GM12873 (cell line): Measurements from ENCODE around the gene SMOC2.

Source experiments
- TF ChIP-seq, protein P1 (sequence below): IDR thresholded peaks from 2 replicates; pipeline ENCODE4 v1.5.1; 2012; ENCODE audit warnings: low read depth, mild to moderate bottlenecking, moderate library complexity, low read length, control low read depth; ENCODE audit not compliant: insufficient read depth; ENCODE audit errors: missing control alignments

Gene SMOC2

DNA sequence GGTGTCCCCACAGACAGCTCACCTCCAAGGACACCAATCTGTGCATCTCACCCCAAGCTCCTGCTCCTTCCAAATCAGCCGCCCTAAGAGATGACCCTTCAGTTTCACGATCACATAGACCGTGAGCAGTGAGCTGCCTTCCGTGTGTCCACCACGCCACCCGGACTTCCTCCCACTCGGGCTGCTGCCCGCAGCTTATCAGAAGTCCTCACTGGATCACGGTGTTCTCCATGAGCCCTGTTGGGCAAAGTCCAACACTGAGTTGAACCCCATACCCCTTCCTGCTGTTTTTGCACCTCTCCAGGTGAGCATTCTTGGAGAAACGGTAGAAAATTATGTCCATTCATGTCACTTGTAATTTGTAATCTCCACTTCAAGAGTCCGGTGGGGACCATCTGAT is 234.4 kb downstream of the SMOC2 start:
- TF ChIP-seq, protein P1, sequence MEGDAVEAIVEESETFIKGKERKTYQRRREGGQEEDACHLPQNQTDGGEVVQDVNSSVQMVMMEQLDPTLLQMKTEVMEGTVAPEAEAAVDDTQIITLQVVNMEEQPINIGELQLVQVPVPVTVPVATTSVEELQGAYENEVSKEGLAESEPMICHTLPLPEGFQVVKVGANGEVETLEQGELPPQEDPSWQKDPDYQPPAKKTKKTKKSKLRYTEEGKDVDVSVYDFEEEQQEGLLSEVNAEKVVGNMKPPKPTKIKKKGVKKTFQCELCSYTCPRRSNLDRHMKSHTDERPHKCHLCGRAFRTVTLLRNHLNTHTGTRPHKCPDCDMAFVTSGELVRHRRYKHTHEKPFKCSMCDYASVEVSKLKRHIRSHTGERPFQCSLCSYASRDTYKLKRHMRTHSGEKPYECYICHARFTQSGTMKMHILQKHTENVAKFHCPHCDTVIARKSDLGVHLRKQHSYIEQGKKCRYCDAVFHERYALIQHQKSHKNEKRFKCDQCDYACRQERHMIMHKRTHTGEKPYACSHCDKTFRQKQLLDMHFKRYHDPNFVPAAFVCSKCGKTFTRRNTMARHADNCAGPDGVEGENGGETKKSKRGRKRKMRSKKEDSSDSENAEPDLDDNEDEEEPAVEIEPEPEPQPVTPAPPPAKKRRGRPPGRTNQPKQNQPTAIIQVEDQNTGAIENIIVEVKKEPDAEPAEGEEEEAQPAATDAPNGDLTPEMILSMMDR, result no peak

DNA sequence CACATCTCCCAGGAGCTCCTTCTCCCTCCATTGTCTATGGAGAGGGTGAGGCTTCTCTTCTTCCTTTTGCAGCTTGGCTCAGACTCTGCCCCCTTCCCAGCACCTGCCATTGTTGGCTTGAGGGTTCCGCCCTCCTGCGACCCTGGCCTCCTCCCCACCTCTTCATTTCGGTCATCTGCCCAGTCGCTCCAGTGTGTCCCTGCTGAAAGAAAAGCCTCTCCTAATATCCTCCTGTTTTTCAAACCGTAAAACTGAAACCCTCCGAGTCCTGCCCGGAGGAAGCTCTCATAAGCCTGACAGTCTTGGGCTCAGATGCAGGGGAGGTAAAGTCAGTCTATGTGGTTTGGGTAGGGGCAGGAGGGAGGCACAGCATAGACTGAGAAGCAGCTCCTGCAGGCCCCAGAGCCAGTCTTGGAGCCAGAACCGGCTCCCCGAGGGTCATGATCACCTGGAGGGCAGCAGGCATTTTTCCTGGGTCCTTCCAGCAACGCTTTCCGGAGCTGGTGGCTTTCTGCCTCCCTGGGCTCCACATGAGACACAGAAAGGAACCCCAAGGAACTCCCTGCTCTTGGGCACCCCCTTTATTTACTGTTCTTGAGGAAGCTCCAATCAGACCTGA is 235.1 kb downstream of the SMOC2 start:
- TF ChIP-seq, protein P1, result no peak

DNA sequence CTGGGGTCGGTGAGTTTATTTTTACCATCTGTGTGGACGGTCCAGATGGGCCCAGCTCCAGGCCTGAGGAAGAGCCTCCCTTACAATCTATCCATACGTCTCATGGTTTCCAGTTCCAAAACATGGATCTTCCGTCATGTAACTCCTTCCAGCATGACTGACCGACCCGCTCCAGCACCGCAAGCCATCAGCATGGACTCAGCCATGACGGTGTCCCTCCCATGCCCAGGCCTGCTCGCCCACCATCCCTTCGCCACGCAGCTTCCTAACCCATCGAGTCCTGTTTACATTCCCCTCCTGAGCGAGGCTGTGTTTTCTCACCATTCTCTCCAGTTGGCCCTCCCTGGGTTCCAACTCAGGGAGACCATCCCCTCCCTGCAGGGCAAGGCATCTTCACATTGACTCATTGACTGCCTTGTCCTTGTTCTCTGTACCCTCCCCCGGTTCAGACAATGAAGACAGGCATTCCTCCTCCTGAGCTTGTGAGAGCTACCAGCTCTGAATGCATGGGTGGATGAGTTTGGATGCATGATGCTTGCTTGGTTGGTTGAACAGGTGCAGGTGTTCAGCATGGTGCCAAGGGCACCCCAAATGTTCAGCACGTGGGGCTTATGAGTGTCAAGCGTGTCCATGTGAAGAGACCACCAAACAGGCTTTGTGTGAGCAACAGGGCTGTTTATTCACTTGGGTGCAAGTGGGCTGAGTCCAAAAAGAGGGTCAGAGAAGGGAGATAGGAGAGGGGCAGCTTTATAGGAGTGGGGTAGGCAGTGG is 235.8 kb downstream of the SMOC2 start:
- TF ChIP-seq, protein P1, result no peak

DNA sequence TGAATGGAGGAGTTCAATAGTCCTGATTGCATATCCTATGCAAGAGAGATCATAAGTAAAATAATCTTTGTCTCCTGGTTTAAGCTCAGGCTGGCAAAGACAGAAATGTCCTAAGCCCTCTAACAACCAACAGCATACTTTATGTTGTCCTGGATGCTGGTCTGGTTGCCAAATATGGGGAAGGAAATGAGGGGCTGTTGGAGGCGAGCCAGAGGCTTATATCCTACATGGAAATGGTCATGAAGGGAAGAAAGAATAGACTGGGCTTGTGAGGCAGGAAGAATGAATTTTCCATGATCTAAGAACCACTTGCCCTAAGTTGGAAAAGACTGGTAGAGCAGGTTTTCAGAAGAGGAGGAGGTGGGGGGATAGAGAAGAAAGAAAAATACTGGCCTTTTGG is 237.1 kb downstream of the SMOC2 start:
- TF ChIP-seq, protein P1, result no peak

DNA sequence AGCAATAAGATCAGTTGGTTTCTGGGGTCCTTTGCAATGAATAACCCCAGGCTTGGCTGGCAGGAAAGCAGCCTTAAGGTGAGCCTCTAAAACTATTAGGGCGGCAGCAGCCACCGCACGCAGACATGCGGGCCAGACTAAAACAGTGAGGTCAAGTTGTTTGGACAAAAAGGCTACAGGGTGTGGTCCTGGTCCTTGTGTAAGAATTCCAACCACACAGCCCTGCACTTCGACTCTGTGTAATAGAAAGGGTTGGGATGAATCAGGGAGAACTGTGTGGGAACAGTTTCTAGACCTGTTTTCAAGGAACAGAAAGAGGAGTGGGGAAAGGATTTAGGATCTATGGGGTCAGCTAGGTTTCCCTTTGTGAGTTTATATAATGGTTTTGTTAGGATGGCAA is 237.6 kb downstream of the SMOC2 start:
- TF ChIP-seq, protein P1, result no peak

DNA sequence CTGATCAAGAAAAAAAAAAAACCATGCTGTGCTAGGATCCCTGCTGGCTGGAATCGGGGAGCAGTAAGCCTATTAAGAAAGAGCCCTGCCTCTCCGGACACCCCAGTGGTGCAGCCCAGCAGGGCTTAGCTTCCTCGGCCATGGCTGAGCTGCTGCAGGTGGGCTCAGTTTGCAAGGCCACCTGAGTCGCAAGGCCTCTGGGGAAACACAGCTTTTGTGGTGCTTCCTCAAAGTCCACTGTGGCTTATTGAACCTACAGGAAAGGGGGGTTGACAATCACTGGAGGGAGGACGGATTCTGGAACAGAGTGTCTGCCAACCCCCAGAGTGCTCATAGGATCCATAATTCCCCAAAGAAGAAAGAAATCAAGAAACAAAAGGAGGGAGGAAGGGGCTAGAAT is 240.8 kb downstream of the SMOC2 start:
- TF ChIP-seq, protein P1, result no peak

DNA sequence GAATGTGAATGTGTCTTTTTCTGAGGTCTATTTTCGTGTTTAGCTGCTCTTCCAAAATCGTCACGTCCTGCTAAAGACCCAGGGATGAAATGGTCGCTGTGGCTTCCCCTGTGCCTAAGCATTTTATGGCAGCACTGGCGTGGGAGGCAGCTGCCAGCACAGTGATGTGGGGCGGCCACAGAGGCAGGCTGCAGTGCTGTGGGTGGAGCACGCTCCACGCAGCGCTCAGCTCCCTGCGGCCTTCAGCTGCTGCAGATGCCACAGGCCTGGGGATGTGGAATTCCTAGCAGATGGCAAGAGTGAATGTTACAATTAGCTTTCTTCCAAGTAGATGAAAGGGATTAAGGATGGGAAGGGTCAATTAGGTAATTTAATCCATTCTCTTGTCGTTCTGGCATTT is 242.6 kb downstream of the SMOC2 start:
- TF ChIP-seq, protein P1, result no peak
